Panc1 (cell line): ENCODE measurements around the gene PLCXD1. TPM values are rescaled to one million over a fixed set of nuclear protein-coding genes. Genes with fewer than 3 reads are reported as not detected.

ENCODE experiments used
- ATAC-seq: fragments of 200-7000 bp; cut with Tn5 transposase; 2 replicates; pipeline ENCODE4 v1.9.1; 2020; ENCODE audit warnings: mild to moderate bottlenecking, moderate library complexity
- BruUV-seq: library from RNA; stranded (reverse); fragments of 400-500 nt; replicated peaks from 2 replicates; lab custom pipeline; 2021; lab: Mats Ljungman, UMichigan
- CTCF ChIA-PET: fragments of 300-600 bp; sonication (Branson Sonifier 250); formaldehyde crosslinking; loops from one replicate; lab custom pipeline; 2022; ENCODE audit warnings: antibody characterized with exemption; lab: Charles Lee
- POLR2A ChIA-PET: fragments of 300-600 bp; sonication (Branson Sonifier 250); formaldehyde crosslinking; loops from one replicate; lab custom pipeline; 2022; ENCODE audit warnings: antibody characterized with exemption; lab: Charles Lee
- DNase-seq: peaks from one replicate; pipeline ENCODE4 v3.0.0-alpha.2; 2010; ENCODE audit warnings: low read depth, low spot score
- H3K27ac ChIP-seq: 2 replicates; pipeline ENCODE4 v1.5.1; 2011; ENCODE audit warnings: mild to moderate bottlenecking, low read length, inconsistent platforms
- H3K27me3 ChIP-seq: fragments of 200-500 bp; sonication (Bioruptor generic); 2 replicates; pipeline ENCODE4 v1.6.0; 2014; ENCODE audit warnings: low read length, inconsistent platforms; ENCODE audit not compliant: control insufficient read depth, insufficient read depth
- H3K36me3 ChIP-seq: fragments of 200-500 bp; sonication (Bioruptor generic); 2 replicates; pipeline ENCODE4 v1.5.1; 2014; ENCODE audit warnings: inconsistent platforms, mild to moderate bottlenecking, low read length, moderate library complexity; ENCODE audit not compliant: control insufficient read depth, insufficient read depth
- H3K4me1 ChIP-seq: 2 replicates; pipeline ENCODE4 v1.5.1; 2011; ENCODE audit warnings: inconsistent platforms, mild to moderate bottlenecking, low read length, moderate library complexity; ENCODE audit not compliant: control insufficient read depth, insufficient read depth
- H3K4me3 ChIP-seq, 2 experiments: 2 replicates each; pipeline ENCODE4 v1.5.1; 2011 to 2012; ENCODE audit warnings: low read depth in 2 of 2, low read length in 2 of 2, mild to moderate bottlenecking in 2 of 2, inconsistent platforms in 1 of 2, moderate library complexity in 1 of 2
- H3K9me3 ChIP-seq: fragments of 200-500 bp; sonication (Bioruptor generic); 2 replicates; pipeline ENCODE4 v1.5.1; 2014; ENCODE audit warnings: low read depth, mild to moderate bottlenecking, inconsistent platforms, low read length, moderate library complexity; ENCODE audit not compliant: control insufficient read depth, insufficient read depth
- CTCF ChIP-seq: fragments of 450-650 bp; IDR thresholded peaks from 2 replicates; pipeline ENCODE4 v1.5.1; 2017; ENCODE audit warnings: mild to moderate bottlenecking
- POLR2AphosphoS5 ChIP-seq: IDR thresholded peaks from 2 replicates; pipeline ENCODE4 v1.6.1; 2012; ENCODE audit warnings: mild to moderate bottlenecking, low read depth, low read length, moderate library complexity
- REST ChIP-seq, 2 experiments: IDR thresholded peaks; 2 replicates each; pipeline ENCODE4 v1.6.1; 2011 to 2012; ENCODE audit warnings: low read depth in 2 of 2, control low read depth in 1 of 2, low read length in 1 of 2, mild to moderate bottlenecking in 1 of 2, moderate library complexity in 1 of 2; ENCODE audit not compliant: insufficient read depth in 1 of 2
- SIN3A ChIP-seq: IDR thresholded peaks from 2 replicates; pipeline ENCODE4 v1.6.1; 2012; ENCODE audit warnings: low read depth, mild to moderate bottlenecking, low read length, moderate library complexity, borderline replicate concordance; ENCODE audit not compliant: insufficient read depth
- TCF7L2 ChIP-seq: IDR thresholded peaks from 2 replicates; pipeline ENCODE4 v1.6.1; 2011; ENCODE audit warnings: mild to moderate bottlenecking, low read depth, low read length, inconsistent platforms
- in situ Hi-C: cut with HindIII; loops from 2 replicates; pipeline ENCODE4 v1.10.0; 2016; ENCODE audit warnings: low sequenced_read_pairs, low pct_unique_long_range_greater_than_20kb
- intact Hi-C: fragments of 100-400 bp; cut with micrococcal nuclease; formaldehyde crosslinking; loops from one replicate; pipeline ENCODE4 v1.10.0; 2022; ENCODE audit not compliant: unreplicated experiment
- total RNA-seq: library from RNA; stranded (reverse); gene quantifications from one replicate; pipeline ENCODE4 v1.2.1, GENCODE V29; 2021; ENCODE audit not compliant: unreplicated experiment

PLCXD1 gene
- total RNA-seq, 1 experiment from 2014 or later, result 54.9 TPM

- TF ChIP-seq SIN3A (no peak), POLR2AphosphoS5 (no peak), CTCF (no peak), REST (IDR thresholded peaks at IDR 0.05; ENCODE audit: insufficient read depth in 1 of 2, low read depth in 2 of 2, low read length in 1 of 2) (no peak), TCF7L2 (no peak)
- no peak for ATAC-seq
- Histone ChIP-seq H3K4me1 (no peaks in the 10 kb centered on the region), H3K27me3 (no peaks in the 10 kb centered on the region), H3K27ac (peak overlapping the region; percentile 66), H3K36me3 (no peaks in the 10 kb centered on the region; the same call in 1 of the 2 replicates), H3K9me3 (no peaks in the 10 kb centered on the region), H3K4me3 (peak overlapping the region; percentile 58 to 62)
- in situ Hi-C loops, result no loop called here
- POLR2A ChIA-PET, result no interaction called here
- BruUV-seq, result no TSS peak
- CTCF ChIA-PET, result no interaction called here
- intact Hi-C loops, result no loop called here
- no peak for DNase-seq
Observed at GRCh38 chrX:320126-320783, 39.1 kb downstream of the PLCXD1 start.

- BruUV-seq, result no TSS peak
- POLR2A ChIA-PET, result no interaction called here
- intact Hi-C loops, result no loop called here
Observed at GRCh38 chrX:323721-324628, 42.8 kb downstream of the PLCXD1 start.

More at GRCh38 chrX:323721-324628, 42.8 kb downstream of the PLCXD1 start:
- Histone ChIP-seq H3K36me3 (no peaks in the 10 kb centered on the region; the same call in 1 of the 2 replicates), H3K27ac (no peak overlapping the region), H3K27me3 (no peaks in the 10 kb centered on the region), H3K4me1 (no peaks in the 10 kb centered on the region), H3K4me3 (peak overlapping the region in 1 of 2 experiments; percentile 4; a peak in 1 of 4 replicates), H3K9me3 (no peaks in the 10 kb centered on the region)
- peak; percentile 20 for DNase-seq
- in situ Hi-C loops, result no loop called here
- ATAC-seq, result peak; percentile 78
- TF ChIP-seq CTCF (peak; percentile 74), TCF7L2 (no peak)
- CTCF ChIA-PET, result no interaction called here
